HEK293T (cell line): Measurements from ENCODE around the gene CASS4.
"Not testable (repeated sequence)": the region's sequence is repeated elsewhere in the genome, so short reads cannot be mapped to it uniquely, and the experiment has no call there.

Experiments used
- ELF4 ChIP-seq: fragments of 450-650 bp; IDR thresholded peaks from 2 replicates; pipeline ENCODE4 v1.6.1; 2017; ENCODE audit warnings: antibody characterized with exemption
- HDGF ChIP-seq: fragments of 450-650 bp; IDR thresholded peaks from 2 replicates; pipeline ENCODE4 v1.6.1; 2017; ENCODE audit warnings: antibody characterized with exemption, borderline replicate concordance
- LEF1 ChIP-seq: fragments of 450-650 bp; IDR thresholded peaks from 2 replicates; pipeline ENCODE4 v1.6.1; 2017; ENCODE audit warnings: mild to moderate bottlenecking, borderline replicate concordance
- NFRKB ChIP-seq: fragments of 450-650 bp; IDR thresholded peaks from 2 replicates; pipeline ENCODE4 v1.6.1; 2016; ENCODE audit warnings: mild to moderate bottlenecking, moderate library complexity
- SP1 ChIP-seq: fragments of 450-650 bp; IDR thresholded peaks from 2 replicates; pipeline ENCODE4 v1.6.1; 2017

DNA sequence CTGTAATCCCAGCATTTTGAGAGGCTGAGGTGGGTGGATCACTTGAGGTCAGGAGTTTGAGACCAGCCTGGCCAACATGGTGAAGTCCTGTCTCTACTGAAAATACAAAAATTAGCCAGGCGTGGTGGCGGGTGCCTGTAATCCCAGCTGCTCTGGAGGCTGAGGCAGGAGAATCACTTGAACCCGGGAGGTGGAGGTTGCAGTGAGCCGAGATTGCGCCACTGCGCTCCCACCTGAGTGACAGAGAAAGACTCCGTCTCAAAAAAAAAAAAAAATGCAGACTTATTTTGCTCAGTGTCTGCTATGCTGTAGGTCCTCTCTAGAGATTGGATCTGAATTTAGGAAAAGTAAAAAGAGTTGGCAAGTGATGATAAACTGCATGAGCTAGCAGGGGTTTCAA, 773 bp upstream of the CASS4 start:
- not testable (repeated sequence) for TF ChIP-seq LEF1, ELF4, SP1, NFRKB, HDGF
